Daoy (cell line): ENCODE data around the gene RCC2. TPM values are rescaled to one million over a fixed set of nuclear protein-coding genes. Genes with fewer than 3 reads are reported as not detected.
"Not testable (repeated sequence)": the region's sequence is repeated elsewhere in the genome, so short reads cannot be mapped to it uniquely, and the experiment has no call there.

ENCODE experiments used
- DNase-seq: peaks from one replicate; pipeline ENCODE4 v3.0.0-alpha.2; 2015; ENCODE audit warnings: low read depth
- total RNA-seq: library from RNA; depleted of rRNA; stranded (reverse); fragments of >200 nt; shearing (Covaris generic); gene quantifications from 2 replicates; pipeline ENCODE4 v1.2.3, GENCODE V29; 2014

RCC2 gene
- total RNA-seq, 1 experiment from 2014 or later: 114 TPM

GRCh38 chr1:17419626-17420328 is 19.7 kb downstream of the RCC2 start:
- DNase-seq: peak; percentile 72

GRCh38 chr1:17416389-17416788 is 23.1 kb downstream of the RCC2 start:
- no peak for DNase-seq

GRCh38 chr1:17414022-17414421 is 25.5 kb downstream of the RCC2 start:
- no peak for DNase-seq

GRCh38 chr1:17412093-17412870 is 27.2 kb downstream of the RCC2 start:
- no peak for DNase-seq

GRCh38 chr1:17409391-17409811 is 30.1 kb downstream of the RCC2 start:
- DNase-seq: no peak

- DNase-seq: peak; percentile 30
Observed at GRCh38 chr1:17407786-17408514, 31.5 kb downstream of the RCC2 start.

GRCh38 chr1:17406760-17407475 is 32.6 kb downstream of the RCC2 start:
- DNase-seq: not testable (repeated sequence)

- DNase-seq: peak; percentile 71
Observed at GRCh38 chr1:17405898-17406759, 33.3 kb downstream of the RCC2 start.

GRCh38 chr1:17404820-17405219 is 34.7 kb downstream of the RCC2 start:
- no peak for DNase-seq

GRCh38 chr1:17404034-17404684 is 35.3 kb downstream of the RCC2 start:
- no peak for DNase-seq

- DNase-seq: no peak
Observed at GRCh38 chr1:17403081-17403480, 36.4 kb downstream of the RCC2 start.

GRCh38 chr1:17401841-17402240 is 37.6 kb downstream of the RCC2 start:
- no peak for DNase-seq

GRCh38 chr1:17400725-17401341 is 38.6 kb downstream of the RCC2 start:
- no peak for DNase-seq

GRCh38 chr1:17397910-17398695 is 41.4 kb downstream of the RCC2 start:
- DNase-seq: no peak

- no peak for DNase-seq
Observed at GRCh38 chr1:17393230-17393629, 46.2 kb downstream of the RCC2 start.

- DNase-seq: no peak
Observed at GRCh38 chr1:17392199-17392740, 47.2 kb downstream of the RCC2 start.

- no peak for DNase-seq
Observed at GRCh38 chr1:17381161-17381560, 58.3 kb downstream of the RCC2 start.

- DNase-seq: no peak
Observed at GRCh38 chr1:17377325-17377953, 62.0 kb downstream of the RCC2 start.
